Renal cortex interstitium (tissue), 11 donors: ENCODE results near the gene MAPKAP1. TPM values are rescaled to one million over a fixed set of nuclear protein-coding genes. Genes with fewer than 3 reads are reported as not detected.
A peak's percentile ranks its signal among the peaks of the same experiment; 100 is the strongest.

Experiments
- DNase-seq, 11 donors: peaks; one replicate each; pipeline ENCODE4 v3.0.0-alpha.2; 2013; ENCODE audit warnings: low read depth in 9 of 11, low spot score in 4 of 11; ENCODE audit errors: extremely low read depth in 1 of 11
- polyA plus RNA-seq, 3 donors: library from polyadenylated mRNA; unstranded; fragments of 120-200 nt; gene quantifications; one replicate each; pipeline ENCODE4 v1.2.1, GENCODE V29; 2013; ENCODE audit not compliant: insufficient read length in 3 of 3

MAPKAP1 gene
- polyA plus RNA-seq, 3 donors, result 65.3 to 77.1 (median 71.6) TPM

GRCh38 chr9:125534971-125535701, 171.9 kb downstream of the MAPKAP1 start:
- no peak for DNase-seq

DNA sequence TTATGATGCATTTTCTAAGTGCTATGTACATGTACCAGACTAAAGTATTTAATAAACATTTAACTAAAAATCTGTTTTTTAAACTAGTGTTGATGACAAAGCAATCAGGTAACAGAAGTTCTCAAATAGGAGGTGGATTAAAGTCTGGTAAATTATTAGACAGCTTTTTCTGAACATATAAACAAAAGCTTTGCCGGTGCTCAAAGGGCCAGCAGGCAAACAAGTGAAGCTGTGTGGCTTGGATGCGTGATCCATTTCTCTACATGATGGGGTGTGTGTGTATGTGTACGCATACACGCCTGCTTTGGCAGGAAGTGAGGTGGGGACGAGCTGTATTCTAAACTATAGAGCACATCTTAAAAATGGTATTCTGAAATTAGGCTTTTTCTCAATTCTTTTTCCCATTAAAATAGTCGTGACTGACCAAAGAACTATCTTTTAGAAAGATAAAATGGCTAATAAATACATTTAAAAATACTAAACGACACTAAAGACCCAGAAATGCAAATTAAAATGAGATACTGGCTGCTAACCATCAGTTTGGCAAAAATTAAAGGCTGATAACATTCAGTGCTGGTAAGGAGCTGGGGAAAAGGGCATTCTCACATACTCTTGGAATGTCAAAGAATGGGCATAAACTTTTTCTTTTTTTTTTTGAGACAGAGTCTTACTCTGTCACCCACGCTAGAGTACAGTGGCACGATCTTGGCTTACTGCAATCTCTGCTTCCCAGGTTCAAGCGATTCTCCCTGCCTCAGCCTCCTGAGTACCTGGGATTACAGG, 174.0 kb downstream of the MAPKAP1 start:
- no peak for DNase-seq

GRCh38 chr9:125532412-125532811, 174.6 kb downstream of the MAPKAP1 start:
- DNase-seq, result no peak

DNA sequence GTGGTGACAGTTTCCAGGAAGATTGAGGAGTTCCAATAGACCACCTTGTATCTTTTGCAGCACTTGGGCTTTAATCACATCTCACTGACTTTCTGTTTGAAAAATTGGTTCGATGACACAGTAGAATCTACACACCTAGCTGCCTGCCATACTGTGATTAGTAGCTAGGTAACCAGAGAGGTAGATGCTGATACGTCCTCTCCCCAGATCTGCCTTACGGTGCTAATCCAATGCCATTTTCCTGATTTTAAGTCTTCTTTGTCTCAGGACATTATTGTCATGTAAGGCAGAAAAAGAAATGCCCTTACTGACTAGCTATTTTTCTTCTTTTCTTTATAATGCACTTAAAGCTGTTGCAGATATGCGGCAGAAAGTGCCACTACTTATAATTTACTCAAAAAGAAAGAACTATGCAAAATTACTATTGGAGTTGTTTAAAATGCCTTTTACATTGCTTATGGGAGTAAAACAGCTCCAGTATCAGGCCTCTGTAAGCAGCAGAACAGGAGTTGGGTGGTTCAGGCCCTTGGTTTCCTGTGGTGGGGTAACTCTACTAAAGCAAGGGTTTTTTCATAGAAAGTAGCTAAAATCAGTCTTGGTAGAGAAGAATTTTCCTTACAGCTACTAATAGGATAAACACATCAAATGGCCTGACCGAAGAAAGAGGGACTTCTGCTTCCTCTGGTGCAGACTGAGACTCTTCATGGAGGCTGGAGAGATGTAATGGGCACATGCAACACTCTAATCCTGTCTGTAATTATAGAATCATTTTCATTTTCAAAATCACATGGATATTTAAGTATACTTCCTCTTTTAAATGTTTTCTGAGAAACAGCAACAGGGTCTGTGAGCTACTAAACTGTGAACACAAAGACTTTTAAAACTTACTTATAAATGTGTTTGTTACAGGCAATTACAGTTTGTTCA, 177.2 kb downstream of the MAPKAP1 start:
- no peak for DNase-seq

DNA sequence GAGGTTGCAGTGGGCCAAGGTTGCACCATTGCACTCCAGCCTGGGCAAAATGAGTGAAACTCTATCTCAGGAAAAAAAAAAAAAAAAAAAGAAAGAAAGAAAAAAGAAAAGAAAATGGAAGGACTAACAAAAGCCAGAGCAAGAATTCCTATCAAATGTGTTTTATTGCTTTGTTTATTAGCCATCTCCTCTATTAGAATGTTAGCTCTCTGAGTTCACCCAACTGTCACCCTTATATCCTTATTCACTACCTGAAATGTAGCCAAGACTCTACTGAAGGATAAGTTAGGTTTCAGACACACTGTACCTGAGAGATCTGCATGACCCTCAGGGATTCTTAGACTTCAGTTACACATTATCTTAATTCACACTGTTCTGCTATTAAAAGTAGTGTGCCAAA, 177.9 kb downstream of the MAPKAP1 start:
- DNase-seq, result no peak

DNA sequence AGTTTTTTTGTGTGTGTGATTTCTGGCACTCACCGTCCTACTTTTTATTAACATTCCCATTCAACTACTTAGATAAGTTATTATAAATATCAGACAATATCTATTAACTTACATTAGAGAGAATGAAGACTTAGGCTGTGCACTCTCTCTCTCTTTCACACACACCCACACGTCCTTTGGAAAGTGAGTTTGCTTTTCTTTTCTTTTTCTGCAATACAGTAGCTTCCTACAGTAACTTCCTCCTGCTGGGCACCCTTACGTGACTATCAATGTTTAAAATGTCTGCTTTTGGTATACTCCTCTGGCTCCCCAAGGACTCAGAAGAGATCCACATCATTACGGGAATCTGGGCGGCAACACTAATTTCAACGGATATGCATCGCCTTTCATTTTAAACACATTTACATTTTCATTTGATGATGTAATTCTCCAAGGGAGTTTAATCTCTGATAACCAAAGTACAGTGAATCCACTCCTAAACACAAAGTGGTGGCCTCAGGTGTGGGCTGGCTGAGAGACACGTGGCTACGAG, 179.5 kb downstream of the MAPKAP1 start:
- DNase-seq, result no peak

DNA sequence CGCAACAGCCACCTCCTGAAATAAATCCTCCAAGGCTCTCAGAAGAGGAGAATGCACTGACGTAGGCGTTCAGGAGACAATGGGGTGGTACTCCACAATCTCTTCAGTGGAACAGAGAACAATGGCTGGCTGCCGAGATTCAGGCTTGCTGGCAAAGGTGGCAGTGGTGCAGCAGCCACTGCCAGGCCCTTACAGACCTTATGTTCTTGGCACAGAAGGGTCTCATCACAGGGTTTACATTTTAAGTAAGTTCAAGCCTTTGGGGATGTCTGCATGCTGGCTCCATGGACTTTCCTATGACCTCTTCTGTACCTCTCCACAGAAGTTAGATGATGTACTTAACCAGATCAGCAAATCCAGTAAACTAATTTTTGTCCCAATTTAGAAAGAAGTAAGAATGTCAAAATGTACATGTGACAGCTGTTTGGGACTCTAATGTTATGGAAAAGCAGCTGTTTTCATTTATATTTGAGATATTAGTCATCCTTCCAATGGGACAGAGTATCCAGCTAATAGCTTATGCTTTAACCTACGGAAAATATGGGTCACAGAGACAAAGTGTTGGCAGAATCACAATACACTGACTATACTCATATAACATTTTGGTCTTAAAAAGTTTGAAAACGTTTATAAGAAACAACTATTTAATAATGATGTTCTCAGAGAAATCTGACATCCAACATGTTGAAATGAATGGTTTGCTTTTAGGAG, 180.9 kb downstream of the MAPKAP1 start:
- peak in 1 of 11 donors; percentile 52 for DNase-seq

DNA sequence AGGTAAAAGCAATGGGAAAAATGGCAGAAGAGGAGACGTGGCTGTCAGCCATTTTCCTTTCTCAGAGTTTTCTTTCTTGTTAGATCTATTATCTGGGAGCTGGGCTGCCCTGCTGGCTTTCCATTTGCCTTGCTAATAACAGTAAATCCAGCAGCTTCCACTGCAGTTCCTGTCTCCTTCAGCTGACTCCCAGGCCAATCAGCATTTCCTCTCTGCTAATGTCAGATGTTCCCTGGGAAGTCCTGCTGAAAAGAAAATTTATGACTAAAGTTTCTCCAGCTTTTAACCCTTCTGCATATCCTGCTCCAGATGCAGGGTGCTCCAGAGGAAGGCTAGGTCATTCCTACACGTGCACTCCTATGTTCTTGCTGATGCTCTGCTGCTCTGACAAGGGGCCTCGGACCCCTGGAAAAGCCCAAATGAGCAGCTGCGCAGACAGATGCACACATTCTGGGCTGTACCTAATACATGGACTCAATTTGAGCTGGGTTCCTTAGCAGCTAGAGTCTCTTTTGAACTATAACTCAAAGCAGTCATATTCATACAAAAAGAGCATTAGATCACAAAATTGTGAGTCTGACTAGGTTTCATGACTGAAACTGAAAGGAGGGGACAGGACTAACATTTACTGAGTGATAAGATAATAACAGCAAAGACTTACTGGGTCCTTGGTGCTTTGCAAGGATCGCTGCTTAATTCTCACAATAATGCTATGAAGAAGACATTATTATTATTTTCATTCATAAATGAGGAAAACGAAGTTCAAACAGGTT, 182.2 kb downstream of the MAPKAP1 start:
- DNase-seq, result no peak

GRCh38 chr9:125523681-125524080, 183.3 kb downstream of the MAPKAP1 start:
- no peak for DNase-seq

GRCh38 chr9:125522328-125522725, 184.7 kb downstream of the MAPKAP1 start:
- DNase-seq, result no peak

DNA sequence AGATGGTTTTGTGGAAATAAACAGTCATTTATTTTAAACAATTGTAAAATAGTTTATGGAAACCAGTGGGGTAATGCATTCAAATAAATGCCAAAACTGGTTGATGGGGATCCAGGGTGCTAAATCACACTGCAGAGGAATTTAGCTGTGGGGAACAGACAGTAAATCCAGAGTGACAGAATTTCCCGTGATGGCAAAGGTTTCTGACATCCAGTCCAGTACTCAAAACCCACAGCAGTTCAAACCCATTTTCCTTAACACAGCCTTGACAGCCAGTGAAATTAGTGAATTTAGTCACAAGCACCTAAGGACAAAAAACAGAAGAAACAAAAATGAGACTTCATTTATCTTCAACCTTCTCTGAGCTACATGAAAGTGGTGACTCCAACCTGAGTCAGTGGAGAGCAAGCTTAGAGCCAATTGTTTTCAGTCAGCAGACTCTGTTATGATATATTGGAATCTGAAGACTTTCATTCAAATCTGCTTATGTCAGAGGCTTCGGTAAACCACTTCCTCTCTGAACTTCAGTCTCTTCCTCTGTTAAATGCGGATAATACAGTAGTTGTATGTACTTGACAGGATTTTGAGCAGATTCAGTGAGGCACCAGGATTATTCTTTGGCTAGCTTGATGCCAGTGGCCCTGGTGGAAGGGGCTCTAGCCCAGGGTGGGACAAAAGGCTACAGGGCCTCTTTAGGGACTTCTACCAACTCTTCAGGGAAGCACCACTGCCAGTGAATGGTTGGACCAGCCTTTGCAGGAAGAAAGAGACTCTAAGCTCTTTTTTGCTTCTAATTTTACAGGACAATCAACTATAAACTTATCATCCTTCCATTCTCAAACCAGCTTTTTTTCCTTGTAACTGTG, 185.3 kb downstream of the MAPKAP1 start:
- no peak for DNase-seq

GRCh38 chr9:125519734-125520133, 187.3 kb downstream of the MAPKAP1 start:
- DNase-seq, result no peak

DNA sequence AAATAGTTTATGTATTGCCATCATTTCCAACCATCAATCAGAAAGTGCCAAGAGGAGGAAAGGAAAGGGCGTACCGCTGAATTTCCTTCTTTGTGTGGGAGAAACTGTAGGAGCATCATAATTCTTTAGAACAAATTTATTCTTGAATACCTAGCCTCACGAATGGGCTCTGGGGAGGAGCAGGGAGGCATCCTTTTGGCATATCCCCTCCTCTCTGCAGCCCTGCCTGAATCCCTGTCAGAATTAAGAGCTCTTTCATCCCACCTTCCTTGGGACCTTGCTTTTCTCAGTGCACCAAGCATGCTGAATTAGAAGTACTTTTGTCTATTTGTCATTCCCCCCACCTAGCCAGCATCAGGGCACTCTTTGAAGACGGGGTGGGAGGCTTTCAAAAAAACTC, 189.4 kb downstream of the MAPKAP1 start:
- DNase-seq, result no peak

- no peak for DNase-seq
These were observed 190.7 kb downstream of the MAPKAP1 start for GRCh38 chr9:125515983-125516940.

GRCh38 chr9:125515281-125515680, 191.7 kb downstream of the MAPKAP1 start:
- DNase-seq, result no peak

GRCh38 chr9:125514468-125514867, 192.5 kb downstream of the MAPKAP1 start:
- DNase-seq, result no peak
